GM19395 (cell line): ENCODE data around the gene RAB31.
A peak's percentile ranks its signal among the peaks of the same experiment; 100 is the strongest.

ENCODE experiments used
- ATAC-seq: cut with Tn5 transposase; IDR thresholded peaks from one replicate; pipeline ENCODE4 v1.9.1; 2021; ENCODE audit warnings: mild to moderate bottlenecking, moderate library complexity; ENCODE audit not compliant: unreplicated experiment

The RAB31 gene

DNA sequence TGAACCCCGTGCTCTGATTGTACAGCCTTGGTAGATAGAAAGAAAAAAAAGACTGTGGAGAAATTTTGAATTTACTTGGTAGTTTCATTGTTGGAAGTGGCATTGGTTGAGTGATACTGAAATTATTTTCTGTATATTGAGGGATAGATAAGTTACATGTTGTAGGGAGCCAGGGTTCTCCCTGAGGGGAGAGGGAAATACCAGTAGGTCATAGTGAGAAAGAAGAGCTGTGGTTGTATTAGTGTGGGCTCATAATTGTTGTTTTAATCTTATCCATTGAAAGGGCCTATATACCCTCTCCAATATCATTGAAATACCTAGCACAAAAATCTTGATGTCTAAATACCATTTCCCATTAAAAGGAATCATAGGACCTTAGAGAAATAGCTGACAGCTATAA, 16.9 kb upstream of the RAB31 start:
- ATAC-seq = no peak

DNA sequence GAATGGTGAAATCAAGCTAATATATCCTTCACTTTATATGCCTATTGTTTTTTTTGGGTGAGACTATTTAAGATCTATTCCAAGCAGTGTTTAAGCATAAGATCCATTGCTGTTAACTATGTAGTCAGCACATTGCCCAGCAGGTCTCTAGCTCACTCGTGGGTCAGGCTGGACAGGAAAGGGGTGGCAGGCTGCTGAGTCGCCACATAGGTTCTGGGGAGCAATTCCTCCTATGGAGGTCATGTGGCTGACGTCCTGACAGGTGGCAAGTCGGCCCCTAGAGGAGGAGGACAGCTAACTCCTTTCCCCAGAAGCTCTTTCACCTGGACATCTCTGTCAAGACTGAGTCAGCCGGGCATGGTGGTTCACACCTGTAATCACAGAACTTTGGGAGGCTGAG, 13.9 kb upstream of the RAB31 start:
- no peak for ATAC-seq

DNA sequence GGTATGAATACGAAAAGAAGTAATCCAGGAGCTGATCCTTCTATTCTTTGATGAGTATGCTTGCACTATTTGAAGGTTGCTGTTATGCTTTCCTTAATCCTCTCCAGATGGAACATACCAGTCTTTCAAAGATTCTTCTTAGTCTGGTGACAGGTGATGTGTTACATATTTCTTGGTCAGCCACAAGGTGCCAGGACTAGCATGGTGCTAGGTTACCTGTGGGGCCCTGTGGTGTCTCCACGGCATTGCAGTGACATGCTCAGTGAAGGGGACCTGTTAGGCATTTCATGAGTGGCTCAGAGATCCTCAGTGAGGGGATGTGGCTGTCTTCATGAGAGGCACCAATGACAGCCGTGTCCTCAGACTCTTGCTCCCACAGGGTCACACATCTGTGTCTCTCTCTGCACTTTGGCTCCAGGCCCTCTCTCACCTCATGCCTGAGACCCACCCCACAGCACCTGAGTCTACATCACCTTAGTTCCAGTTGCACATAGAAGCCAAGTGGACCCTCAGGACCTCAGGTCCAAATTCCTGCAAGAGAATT, 13.1 kb upstream of the RAB31 start:
- ATAC-seq = no peak

DNA sequence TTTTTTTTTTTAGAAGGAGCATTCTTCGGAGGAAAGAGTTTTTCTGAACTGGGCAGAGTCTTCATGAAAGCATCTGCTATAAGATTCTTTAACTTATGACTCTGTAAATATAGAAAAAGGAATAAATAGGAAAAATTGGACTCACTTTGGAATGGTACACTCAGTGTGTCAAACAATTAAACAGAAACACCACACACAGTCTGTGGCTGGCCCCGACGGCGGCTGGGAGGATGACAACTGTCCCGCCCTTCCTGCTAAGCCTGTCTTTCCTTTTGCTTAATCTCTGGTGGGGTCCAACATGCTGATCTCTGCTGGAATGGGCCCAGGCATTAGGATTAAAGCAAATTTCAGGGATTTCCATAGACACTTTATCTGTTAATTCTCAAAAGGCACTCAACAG, 12.5 kb upstream of the RAB31 start:
- no peak for ATAC-seq

DNA sequence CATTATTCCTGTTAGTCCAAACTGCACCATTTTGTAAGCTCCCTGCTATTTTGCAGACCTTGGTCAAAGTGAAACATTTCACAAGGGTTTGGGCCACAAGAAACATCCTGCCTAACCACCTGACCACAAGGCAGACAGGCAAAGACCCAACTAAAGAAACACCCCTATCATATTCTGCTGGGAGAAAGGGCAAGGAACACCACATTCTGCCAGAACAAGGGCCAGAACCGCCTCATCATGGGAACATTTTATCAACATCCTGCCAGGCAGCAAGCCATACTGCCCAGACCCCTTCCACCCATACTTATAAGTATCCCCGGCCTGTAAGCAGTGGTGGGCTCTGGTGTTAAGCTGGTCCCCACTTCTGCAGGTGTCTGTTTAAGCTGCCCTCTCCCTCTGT, 12.0 kb upstream of the RAB31 start:
- no peak for ATAC-seq

DNA sequence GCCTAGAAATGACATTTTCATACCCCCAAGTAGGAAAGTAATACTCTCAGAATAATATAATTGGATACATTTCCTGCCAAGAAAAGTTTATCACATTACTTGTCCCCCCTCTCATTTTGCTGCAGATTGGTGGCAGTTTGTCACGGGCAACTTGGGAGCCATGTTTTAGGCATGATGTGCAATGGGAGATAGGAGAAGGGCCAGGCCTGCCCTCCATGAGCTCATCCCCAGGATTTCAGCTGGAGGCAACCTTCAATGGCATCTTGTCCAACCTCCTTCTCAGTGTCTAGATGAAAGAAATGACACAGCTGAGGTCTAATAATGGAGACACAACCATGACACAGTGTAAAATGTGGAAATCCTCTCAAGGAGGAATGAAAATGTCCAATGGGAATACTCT, 11.4 kb upstream of the RAB31 start:
- ATAC-seq = no peak

DNA sequence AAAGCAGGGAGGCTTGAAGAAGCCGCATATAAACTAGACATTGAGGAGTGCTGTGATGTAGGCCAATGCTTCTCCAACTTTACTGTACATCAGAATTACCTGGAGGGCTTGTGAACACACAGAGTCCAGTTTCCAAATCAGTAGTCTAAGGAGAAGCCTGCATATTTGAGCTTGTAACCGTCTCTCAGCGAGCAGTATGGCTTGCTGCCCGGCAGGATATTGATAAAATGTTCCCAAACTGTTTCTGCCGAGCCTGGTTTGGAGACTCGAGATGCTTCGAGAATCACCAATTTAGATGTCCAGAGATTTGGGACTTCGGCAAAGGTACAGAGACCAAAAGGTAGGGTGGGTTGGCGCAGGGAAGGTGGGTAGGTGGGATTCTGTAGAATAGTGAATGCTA, 11.0 kb upstream of the RAB31 start:
- no peak for ATAC-seq

DNA sequence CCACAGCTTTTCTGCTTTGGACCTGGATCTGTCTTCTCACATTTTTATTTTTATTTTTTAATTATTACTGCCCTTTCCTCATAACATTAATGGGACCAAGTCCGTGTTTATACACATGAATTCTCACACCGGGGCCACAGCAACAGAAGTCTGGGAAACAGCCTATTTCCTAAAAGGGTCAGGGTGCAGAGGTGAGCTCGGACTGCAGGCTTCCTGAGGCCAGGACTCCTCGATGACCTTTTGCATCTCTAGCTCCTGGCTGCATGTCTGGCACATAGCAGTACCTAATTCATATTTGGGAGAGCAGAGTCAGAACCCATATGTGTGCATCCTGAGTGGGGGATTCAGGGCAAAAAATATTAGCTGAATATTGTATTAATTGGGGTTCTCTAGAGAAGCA, 9.6 kb upstream of the RAB31 start:
- ATAC-seq = no peak

DNA sequence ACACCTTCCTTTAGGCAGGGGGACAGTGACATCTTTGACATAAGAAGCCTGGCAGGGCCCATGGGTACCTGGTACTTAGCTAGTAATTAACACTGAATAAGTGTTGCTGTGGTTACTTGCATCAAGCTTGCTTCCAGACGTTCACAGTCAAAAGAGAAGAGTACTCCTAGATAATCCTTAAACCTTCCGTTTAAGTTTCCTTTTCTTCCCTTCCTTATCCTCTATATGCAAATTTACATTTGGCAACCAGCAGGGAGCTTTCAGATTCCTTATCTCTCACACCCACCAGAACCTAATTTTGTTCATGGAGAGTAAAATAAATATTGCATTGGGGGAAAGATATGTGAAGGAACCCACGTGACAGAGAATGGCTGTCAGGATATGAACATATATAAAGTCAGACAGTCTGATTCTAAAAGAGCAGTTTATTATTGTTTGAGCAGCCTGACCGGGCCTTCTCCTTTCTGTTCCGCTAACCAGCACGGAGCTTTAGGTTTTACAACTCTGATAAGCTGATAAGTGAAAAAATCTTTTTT, 7.8 kb upstream of the RAB31 start:
- no peak for ATAC-seq

DNA sequence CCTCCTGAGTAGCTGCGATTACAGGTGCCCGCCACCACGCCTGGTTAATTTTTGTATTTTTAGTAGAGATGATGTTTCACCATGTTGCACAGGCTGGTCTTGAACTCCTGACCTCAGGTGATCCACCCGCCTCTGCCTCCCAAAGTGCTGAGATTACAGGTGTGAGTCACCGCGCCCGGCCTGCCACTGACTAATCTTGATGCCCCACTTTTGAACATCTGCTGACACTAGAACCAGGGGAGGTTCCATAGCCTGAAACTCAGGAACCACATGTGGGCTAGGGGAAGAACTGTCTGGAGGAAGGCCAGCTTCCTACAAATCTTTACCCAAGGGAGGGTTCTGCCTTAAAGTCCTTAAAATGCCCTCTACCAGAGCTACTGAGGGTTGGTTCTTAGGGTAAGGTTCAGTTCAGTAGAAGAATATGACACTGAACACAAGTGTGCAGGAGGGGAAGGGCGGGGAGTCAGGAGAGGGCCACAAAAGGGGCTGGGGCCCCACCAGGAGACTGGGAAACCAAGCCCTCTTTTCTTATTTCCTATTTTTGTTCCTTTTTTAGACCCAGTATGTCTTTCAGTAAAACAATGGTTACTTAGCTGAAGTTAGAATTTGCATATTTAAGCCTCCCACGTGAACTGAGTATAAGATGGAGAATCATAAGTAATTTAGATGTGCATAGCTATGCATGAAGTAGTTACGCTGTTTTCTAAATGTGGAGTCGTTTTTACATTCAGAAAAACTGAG, 6.3 kb upstream of the RAB31 start:
- peak; percentile 53 for ATAC-seq

DNA sequence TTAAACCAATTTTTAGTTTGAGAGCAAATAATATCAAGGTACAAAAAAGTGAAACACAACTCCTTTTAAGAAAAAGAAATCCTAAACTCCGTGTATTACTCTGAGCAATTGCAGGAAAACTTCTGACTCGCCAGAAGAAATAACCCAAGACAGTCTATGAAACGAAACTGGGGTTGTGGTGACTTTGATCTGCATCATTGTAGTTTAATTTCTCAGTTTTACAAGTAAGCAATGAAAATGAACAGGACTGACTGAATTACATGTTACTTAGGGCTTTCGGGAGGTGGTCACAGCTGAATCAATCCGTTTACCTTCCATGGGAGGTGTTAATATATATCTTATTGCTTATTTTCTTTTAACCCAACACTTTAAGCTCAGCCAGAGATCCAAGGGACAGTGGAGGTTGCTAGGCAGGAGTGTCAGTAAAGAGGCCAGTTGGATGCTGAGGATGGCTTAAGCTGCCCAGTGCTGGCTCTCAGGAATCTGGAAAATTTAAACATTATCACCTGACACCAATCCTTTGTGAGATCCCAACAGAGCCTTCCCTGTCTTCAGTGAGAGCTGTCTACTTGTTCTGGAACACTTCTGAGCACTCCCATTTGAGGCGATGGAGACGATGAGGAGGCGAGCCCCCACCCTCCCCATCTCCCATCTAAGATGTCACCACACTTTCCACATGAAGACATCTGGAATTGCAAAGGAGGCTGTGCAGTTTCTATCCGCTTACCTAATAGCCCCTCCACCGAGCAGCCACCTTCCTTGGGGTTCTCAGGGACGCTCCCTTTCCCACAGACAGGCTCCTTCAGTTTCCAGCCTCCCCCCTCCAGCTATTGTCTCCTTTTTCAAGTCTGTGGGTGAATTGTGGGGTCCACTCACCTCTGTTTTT, 3.6 kb upstream of the RAB31 start:
- no peak for ATAC-seq

DNA sequence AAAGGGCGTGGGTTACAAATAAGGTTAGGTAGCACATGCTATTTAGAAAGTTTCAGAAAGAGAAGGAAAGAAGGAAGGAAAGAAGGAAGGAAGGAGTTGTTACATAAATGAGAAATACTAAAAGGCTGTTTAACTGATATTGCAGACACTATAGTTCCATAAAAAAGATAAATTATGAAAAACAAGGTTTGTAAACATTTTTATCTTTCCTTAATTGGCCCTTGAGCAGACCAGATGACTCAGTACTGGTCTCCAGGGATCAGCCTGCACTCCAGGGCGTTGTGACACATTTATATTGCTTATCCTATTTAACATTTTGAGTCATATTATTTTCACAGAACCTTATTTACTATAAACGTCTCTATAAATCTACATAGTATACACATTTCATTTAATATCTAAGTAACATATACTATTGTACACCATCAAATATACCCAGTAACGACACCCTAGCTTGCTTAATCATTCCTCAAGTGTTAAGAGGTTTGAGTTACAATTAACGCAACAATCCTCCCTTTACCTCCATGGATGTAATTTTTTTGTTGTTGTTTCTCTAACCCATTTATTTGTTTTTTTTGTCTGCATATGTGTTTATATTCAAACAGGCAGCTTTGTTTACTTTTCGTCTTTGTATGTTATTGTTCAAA, 2.8 kb upstream of the RAB31 start:
- no peak for ATAC-seq

DNA sequence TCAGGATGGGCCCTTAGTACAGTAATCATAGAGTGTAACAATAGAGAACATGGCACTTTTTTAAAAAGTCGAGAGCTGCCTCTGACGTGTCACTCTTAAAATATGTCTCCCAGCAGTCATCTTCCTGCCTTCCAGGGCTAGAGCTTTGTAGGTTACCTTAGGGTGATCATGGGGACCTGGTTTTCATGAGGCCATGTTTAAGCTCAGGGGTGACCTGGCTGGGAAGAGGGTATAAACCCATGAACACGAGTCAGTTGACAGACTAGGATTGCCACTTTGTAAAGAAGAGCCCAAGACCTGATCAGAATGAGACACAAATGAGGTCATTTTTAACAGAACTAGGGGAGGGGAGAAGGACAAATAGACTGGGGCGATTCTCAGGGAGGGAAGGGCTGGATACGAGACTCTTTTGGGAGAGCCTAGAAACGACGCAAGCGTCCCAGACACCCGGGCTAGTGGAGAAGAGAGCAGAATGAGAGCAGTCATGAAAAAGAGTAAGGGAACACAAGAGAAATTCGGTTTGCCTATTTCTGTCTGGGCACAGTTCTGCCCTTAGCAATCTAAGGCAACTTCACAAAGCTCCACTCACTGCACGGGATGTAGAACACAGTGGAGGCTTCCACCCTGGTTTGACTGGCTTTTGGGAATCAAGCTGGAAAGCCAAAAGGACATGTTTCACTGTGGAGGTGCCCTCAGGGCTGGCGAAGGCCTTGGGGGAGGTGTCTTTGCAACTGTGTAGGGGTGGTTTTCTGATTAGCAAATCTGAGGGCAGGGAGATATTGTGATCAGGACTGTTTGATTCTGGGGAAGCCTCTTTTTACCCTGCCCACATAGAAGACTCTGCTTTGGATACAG, 1.8 kb upstream of the RAB31 start:
- no peak for ATAC-seq

DNA sequence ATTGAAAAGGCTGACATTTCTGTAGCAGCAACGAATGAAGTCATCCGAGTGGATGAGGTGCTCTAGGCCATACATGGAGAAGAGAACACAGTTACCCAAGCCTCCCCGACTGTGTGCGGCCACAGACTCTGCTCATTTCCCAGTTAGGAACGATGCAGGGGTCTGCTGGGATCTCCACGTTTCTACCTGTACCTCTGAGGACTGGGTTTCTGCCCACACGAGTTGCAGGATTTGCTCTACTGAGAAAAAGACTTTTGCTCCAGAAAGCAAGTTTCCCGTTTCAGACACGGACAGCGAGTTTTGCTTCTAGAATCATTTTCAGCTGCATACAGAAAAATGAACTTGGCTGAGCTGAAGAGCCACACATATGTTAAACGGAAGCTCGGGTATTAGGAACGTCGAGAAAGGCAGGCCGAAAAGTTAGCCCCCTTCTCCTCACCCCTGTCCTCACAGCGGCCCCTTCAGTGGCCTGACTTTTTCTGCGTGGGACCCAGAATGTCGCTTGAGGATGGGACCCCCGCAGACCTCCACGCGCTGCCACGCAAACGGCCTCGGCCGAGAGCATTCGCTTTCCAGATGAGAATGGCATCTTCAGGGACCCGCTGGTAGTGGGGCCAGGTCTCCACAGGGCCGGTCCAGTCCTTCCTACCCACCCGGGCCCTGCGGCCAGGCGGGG, 582 bp upstream of the RAB31 start:
- ATAC-seq = peak; percentile 5

DNA sequence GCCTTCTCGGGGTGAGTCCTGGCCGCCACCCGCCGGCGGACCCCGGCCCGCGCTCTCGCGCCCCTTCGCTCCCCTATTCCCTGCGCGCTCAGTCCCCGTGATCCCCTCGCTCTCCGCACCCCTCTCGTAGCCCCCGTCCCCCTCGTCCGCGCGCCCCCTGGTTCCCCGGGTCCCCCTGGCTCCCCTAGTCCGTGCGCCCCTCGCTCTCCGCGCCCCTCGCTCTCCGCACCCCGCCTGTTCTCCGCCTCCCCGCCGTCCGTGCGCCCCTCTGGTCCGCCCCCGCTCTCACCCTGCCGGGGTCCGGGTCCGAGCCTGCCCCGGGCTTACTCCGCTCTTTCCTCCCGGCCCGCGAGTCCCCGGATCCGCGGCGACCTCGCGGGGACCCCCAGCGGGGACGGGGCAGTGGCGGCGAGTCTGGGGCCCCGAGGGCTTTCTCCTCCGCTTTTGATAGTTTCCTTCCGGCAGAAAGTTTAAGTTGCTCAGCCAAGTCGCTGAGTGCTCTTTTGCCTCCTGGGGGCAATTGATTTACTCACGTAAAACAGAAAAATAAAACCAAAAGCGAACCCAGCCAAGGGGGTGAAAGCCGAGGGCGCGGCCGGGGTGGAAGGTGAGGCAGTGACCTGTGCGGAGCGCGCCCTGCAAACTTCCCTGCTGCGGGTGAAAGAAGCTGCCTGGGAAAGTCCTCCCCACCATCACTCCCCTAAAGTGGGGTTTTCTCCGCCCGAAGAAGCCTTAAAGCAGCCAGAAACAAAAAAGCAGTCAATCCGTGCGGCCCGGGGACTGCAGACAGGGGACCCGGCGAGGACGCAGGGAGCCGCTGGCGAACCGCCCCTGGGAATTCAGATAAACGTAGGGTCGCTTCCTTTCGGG, 568 bp downstream of the RAB31 start:
- ATAC-seq = no peak

DNA sequence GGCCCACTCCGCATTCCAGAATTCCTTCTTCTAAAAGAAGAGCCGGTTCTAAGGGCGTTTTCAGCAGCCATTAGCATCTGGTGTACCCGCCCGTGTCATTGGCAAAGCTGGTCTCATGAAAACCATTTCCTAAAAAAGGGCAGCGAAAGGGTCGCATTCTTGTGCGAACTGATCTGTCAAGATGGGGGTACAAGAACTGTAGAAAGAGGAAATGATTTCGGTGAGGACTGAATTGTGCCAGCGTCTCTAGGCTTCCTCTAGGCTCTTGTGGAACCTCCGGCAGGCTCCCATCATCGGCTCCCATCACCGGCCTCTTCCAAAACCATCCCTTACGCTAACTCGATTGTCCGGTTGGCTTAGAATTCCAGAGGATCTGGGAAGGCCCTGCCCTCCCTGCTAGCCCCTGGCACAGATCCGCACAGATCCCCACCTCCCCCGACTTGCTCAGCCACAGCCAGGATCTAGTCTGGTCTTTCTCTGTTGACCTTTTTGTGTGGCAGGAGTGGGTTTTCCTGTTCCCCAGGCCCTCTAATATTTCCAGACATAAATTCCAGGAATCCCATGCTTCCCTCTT, 1.3 kb downstream of the RAB31 start:
- ATAC-seq = no peak

DNA sequence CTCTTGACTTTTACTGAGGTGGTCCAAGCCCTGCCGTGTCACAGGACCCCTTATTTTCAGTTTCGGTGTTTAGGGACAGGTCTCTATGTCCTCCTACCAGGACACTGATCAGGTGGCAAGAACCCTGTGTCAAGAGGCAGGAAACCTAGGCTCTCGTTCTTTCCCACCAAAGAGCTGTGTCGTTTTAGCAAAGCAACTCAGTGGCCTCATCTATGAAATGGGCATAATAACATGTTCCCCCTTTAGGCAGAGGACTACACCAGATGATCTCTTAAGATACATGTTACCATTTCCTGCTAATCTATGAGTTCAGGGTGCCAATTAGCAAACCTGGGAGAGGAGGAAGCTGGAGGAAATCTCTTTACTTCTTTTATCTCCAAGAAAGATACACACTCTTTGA, 1.9 kb downstream of the RAB31 start:
- ATAC-seq = no peak

DNA sequence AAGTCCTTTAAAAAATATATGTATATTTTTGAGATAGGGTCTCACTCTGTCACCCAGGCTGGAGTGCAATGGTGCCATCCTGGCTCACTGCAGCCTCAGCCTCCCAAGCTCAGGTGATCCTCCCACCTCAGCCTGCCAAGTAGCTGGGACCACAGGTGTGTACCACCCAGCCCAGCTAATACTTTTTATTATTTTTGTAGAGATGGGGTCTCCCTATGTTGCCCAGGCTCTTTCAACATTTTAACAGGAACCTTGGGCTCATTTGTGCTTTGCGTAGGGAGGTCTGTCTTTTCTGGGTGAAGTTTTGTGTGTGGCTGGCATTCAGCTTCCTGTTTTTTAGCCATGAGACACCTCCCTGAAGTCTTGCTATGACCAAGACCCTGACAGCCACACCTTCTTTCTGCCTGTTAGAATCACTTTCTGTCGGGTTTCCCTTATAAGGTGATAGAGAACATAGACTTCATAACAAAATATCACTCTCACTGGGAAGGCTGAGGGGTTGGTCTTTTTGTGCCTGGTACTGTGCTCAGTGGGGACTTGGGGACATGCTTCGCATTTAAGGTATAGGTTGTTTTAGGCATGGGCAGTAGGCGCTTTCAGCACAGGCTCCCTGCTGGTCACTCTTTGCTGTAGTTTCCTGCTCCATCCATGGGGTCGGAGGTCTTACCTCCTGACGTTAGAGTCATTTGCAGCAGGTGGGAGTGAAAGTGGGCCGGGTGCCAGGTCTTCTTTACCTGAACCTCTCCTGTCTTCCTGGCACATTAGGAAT, 3.4 kb downstream of the RAB31 start:
- ATAC-seq = peak; percentile 66
